GOT3 (cell line): ENCODE results near the gene NRTN.
"Not testable (repeated sequence)": the region's sequence is repeated elsewhere in the genome, so short reads cannot be mapped to it uniquely, and the experiment has no call there.

ENCODE experiments used
- DNase-seq: peaks from one replicate; lab custom pipeline; 2025; ENCODE audit warnings: mixed read lengths; lab: John Stamatoyannopoulos, UW

NRTN gene

DNA sequence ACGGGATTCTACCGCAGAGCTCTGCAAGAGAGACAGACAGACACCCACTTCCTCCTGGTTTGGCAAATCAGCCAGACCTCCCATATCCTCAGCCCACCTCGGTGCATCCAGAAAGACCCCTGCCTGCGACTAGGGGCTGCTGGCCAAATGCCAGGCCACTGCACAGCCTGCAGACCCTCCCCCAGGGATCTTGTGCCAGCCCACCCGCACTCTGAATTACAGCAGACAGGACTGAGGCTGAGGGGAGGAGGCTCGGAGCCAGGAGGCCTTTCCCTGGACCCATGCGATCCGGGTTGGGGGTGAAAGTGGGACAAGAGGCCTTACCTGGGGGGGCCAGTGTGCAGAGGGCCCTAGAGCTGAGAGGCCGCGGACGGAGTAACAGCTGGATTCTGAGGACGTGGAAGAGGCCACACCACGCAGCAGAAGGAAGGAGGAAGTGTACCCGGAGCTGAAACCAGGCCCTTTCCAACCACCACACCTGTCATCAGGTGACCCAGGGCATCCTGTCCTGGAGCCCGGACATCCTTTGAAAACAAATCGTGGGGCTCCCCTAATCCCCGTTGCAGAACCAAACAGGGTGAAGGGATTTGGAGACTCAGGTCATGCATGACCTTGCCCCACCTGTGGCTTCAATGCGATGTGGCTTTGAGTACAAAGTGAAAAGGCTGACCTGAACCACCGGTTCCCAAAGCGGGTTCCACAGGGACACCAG lies 33.6 kb downstream of the NRTN start:
- no peak for DNase-seq

DNA sequence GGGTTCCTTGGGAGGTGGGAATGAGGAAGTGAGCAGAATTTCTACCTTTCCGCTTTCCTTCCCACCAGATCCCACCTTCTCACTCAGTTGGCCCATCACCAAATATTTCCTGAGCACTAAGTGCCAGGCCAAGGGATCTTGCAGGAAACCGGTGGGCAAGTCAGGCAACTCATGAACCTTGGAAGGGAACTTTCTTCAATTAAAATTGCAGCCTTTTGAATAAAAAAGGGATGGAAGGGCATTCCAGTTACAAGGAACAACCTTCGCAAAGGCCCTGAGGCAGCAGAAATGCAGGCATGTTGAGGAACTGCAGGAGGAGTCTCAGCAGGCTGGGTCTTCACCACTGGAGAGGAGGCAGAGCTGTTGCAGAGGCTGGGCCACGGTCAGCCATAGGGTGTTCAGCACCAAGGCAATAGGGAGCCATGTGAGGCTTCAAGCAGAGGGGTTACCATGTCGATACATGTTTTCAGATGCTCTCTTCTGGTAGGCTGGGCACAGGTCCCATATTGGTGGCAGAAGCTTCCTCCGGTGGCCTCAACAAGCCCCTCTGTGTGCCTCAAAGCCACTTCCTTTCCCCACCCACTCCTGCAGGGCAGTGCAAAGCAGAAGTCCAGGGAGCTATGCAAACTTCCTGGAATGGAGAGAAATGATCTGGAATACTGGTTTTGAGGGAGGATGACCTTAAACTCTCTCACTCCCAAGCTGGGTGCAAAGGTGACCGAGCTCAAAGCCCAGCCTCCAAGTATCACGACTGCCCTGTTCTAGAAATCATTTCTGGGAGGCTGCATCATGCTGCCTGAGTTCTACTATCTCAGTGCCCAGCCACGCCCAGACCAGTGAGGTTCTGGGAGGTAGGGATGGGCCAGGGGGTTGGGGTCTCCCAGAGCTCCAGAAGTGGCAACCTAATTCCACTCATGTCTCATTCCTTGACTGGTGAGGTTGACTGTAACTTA lies 34.5 kb downstream of the NRTN start, which contains the start of gene FUT6:
FUT6 (minus strand) TSS at position 638 of the 953 bp plus-strand sequence. CDS start 7,135 bp downstream, outside the sequence.
- DNase-seq = no peak

GRCh38 chr19:5841735-5842111 lies 36.9 kb downstream of the NRTN start:
- not testable (repeated sequence) for DNase-seq

GRCh38 chr19:5843295-5843927 lies 38.5 kb downstream of the NRTN start:
- DNase-seq = no peak

DNA sequence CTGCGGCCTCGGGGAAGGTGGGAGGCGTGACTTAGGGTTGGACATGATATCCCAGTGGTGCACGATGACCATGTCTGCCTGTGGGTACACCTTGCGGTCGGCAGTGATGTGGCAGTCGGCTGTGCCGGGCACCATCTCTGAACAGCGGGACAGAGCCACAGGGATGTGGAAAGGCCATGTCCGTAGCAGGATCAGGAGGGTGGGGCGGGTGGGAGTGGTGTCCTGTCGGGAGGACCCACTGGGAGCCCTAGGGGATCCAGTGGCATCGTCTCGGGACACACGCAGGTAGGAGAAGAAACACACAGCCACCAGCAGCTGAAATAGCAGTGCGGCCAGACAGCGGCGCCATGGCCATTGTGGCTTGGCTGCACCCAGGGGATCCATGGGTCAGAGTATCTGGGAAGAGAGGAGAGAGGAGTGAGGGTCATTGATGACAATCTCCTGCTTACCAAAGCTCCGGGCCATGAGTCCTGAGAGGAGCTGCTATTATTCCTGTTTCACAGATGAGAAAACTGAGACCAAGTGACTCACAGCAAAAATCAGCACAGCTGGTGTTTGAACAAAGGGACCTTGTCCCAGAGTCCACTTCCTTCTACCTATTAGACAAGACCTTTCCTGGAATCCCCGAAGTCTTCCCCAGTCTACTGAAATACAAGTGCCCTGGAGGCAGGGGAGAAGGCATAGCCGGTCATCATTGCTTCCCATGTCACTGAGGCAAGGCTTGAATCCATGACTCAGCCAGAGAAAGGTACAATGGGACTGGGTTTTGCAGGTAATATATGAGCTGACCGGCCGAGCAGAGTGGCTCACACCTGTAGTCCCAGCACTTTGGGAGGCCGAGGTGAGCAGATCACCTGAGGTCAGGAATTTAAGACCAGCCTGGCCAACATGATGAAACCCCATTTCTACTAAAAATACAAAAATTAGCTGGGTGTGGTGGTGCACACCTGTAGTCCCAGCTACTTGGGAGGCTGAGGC lies 39.9 kb downstream of the NRTN start:
- DNase-seq = no peak

- not testable (repeated sequence) for DNase-seq
Measured at GRCh38 chr19:5847846-5848245, 43.0 kb downstream of the NRTN start.

- not testable (repeated sequence) for DNase-seq
Measured at GRCh38 chr19:5848621-5849020, 43.8 kb downstream of the NRTN start.

GRCh38 chr19:5850189-5850588 lies 45.3 kb downstream of the NRTN start:
- no peak for DNase-seq

DNA sequence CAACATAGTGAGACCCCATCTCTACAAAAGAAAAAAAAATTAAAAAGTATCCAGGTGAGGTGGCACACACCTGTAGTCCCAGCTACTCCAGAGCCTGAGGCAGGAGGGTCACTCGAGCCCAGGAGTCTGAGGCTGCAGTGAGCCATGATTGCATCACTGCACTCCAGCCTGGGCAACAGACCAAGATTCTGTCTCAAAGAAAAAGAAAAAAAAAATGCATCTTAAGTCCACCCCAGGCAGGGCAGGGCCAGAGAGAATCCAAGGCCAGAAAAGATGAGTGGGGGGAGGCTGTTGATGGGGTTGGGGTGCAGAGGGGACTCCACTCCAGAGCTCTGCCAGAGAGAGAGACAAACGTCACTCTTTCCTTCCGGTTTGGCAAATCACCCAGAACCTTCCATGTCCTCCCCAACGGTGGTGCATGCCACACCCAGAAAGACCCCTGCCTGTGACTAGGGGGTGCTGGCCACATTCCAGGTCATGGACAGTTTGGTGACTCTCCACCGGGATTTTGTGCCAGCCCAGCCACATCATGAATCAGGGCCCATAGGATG lies 46.0 kb downstream of the NRTN start:
- peak; percentile 9 for DNase-seq

- no peak for DNase-seq
Measured at GRCh38 chr19:5851302-5851701, 46.4 kb downstream of the NRTN start, which contains the start of gene FUT3. TSS of gene FUT3 (minus strand) at chr19:5851449.

DNA sequence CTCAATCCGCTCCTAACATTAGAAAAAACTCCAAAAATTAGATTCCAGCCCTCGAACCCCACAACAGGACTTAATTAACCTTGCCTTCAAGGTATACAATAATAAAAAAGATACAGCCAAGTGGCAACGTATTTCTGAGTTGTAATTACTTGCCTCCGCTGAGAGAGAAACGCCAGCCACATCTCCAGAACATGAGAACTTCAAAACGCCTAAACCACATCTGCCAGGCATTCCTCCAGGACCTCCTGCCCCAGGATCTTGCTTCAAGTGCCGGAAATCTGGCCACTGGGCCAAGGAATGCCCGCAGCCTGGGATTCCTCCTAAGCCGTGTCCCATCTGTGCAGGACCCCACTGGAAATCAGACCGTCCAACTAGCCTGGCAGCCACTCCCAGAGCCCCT lies 49.3 kb downstream of the NRTN start:
- DNase-seq = not testable (repeated sequence)

GRCh38 chr19:5855151-5855550 lies 50.3 kb downstream of the NRTN start:
- not testable (repeated sequence) for DNase-seq

DNA sequence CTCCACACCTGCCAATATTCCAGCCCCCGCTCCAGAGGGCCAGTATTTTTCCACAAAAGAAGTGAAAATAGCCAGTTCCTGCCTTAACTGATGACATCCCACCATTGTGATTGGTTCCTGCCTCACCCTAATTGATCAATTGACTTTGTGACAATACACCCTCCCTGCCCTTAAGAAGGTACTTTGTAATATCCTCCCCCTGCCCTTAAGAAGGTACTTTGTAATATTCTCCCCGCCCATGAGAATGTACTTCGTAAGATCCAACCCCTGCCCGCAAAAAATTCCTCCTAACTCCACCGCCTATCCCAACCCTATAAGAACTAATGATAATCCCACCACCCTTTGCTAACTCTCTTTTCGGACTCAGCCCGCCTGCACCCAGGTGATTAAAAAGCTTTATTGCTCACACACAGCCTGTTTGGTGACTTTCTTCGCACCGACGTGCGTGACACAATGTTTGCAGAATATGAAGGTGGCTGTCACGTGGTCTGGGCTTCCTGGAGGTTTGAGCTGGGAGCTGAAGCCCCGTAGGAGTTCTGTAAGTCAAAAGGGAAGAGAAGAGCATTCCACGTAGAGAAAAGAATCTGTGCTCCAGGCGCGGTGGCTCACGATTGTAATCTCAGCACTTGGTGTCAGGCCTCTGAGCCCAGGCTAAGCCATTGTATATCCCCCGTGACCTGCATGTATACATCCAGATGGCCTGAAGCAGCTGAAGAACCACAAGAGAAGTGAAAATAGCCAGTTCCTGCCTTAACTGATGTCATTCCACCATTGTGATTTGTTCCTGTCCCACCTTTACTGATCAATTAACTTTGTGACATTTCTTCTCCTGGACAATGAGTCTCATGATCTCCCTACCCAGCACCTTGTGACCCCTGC lies 52.6 kb downstream of the NRTN start:
- DNase-seq = no peak

GRCh38 chr19:5863030-5863665 lies 58.3 kb downstream of the NRTN start:
- DNase-seq = no peak

DNA sequence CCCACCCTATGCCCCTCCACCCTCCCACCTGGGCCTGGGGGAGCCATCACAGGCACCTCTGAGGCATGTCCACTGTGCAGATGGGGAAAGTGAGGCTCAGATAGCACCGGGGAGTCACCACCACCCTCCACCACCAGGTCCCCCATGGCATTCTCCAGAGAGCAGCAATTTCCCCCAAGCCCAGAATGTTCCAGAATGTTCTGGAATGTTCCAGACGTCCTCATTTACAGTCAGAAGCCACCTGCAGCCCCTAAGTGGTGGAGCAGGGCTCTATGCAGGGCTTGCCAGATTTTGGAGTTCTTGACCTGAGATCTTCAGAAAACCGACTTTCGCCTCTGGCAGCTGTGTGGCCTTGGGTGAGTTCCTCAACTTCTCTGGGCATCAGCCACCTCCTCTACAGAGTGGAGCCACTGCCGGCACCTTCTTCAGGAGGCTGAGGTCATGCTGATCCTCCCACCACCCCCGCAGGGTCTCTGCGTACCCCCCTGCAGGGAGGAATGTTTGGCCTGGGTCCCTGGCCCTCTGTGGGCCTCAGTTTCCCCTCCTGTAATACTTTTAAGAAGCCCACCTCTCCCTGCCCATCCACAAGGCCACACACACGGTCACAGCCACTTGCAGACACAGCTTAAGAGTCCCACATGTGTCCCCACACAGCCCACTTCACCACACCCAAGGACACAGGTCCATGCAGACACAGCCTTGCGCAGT lies 59.3 kb downstream of the NRTN start:
- no peak for DNase-seq

GRCh38 chr19:5864725-5865486 lies 60.0 kb downstream of the NRTN start:
- DNase-seq = no peak

GRCh38 chr19:5865772-5866171 lies 60.9 kb downstream of the NRTN start:
- no peak for DNase-seq
